ENCODE measurements around the gene EEF2K.
"Not testable (repeated sequence)": the region's sequence is repeated elsewhere in the genome, so short reads cannot be mapped to it uniquely, and the experiment has no call there.

EEF2K gene

GRCh38 chr16:22206013-22206841, at the start of gene EEF2K:
Gene EEF2K, plus strand, starts transcription at chr16:22206278. Its CDS starts 19,452 bp downstream, at chr16:22225730.
- DNase-seq (ENCODE audit: low read depth, low spot score), result peak; percentile 98

GRCh38 chr16:22161401-22161800, 44.7 kb upstream of the EEF2K start:
- no peak for DNase-seq (ENCODE audit: low read depth, low spot score)

GRCh38 chr16:22161999-22162655, 44.0 kb upstream of the EEF2K start, which contains the start of gene SDR42E2:
Gene SDR42E2, plus strand, starts transcription at chr16:22162506. Its CDS starts 3,077 bp downstream, at chr16:22165583.
- DNase-seq (ENCODE audit: low read depth, low spot score), result peak; percentile 7

- no peak for DNase-seq (ENCODE audit: low read depth, low spot score)
Measured at GRCh38 chr16:22162656-22163009, 43.4 kb upstream of the EEF2K start.

GRCh38 chr16:22163806-22164205, 42.3 kb upstream of the EEF2K start:
- no peak for DNase-seq (ENCODE audit: low read depth, low spot score)

GRCh38 chr16:22164482-22164881, 41.6 kb upstream of the EEF2K start:
- no peak for DNase-seq (ENCODE audit: low read depth, low spot score)

GRCh38 chr16:22165508-22166285, 40.4 kb upstream of the EEF2K start:
- no peak for DNase-seq (ENCODE audit: low read depth, low spot score)

- no peak for DNase-seq (ENCODE audit: low read depth, low spot score)
Measured at GRCh38 chr16:22171953-22172352, 34.1 kb upstream of the EEF2K start.

- not testable (repeated sequence) for DNase-seq (ENCODE audit: low read depth, low spot score)
Measured at GRCh38 chr16:22172642-22173041, 33.4 kb upstream of the EEF2K start.

GRCh38 chr16:22174642-22175041, 31.4 kb upstream of the EEF2K start:
- DNase-seq (ENCODE audit: low read depth, low spot score), result no peak

- DNase-seq (ENCODE audit: low read depth, low spot score), result no peak
Measured at GRCh38 chr16:22177968-22178930, 27.8 kb upstream of the EEF2K start.

- no peak for DNase-seq (ENCODE audit: low read depth, low spot score)
Measured at GRCh38 chr16:22181426-22181825, 24.7 kb upstream of the EEF2K start.

GRCh38 chr16:22181843-22182242, 24.2 kb upstream of the EEF2K start:
- no peak for DNase-seq (ENCODE audit: low read depth, low spot score)

GRCh38 chr16:22183335-22183734, 22.7 kb upstream of the EEF2K start:
- DNase-seq (ENCODE audit: low read depth, low spot score), result no peak

GRCh38 chr16:22183901-22184614, 22.0 kb upstream of the EEF2K start:
- DNase-seq (ENCODE audit: low read depth, low spot score), result no peak

- DNase-seq (ENCODE audit: low read depth, low spot score), result no peak
Measured at GRCh38 chr16:22184615-22184968, 21.5 kb upstream of the EEF2K start.

- no peak for DNase-seq (ENCODE audit: low read depth, low spot score)
Measured at GRCh38 chr16:22186517-22186916, 19.6 kb upstream of the EEF2K start.

- no peak for DNase-seq (ENCODE audit: low read depth, low spot score)
Measured at GRCh38 chr16:22188267-22188594, 17.8 kb upstream of the EEF2K start.

GRCh38 chr16:22188595-22189442, 17.3 kb upstream of the EEF2K start:
- DNase-seq (ENCODE audit: low read depth, low spot score), result peak; percentile 95

Measured in astrocyte of the hippocampus (primary cell).